GM10266 (cell line): ENCODE results near the gene ANKLE2.
A peak's percentile ranks its signal among the peaks of the same experiment; 100 is the strongest.

Experiments used
- DNase-seq: peaks from one replicate; pipeline ENCODE4 v3.0.0; 2012; ENCODE audit errors: extremely low spot score
- CTCF ChIP-seq: IDR thresholded peaks from 2 replicates; pipeline ENCODE4 v1.5.1; 2012; ENCODE audit warnings: mild to moderate bottlenecking, low read depth; ENCODE audit not compliant: control insufficient read depth, insufficient read depth; ENCODE audit errors: missing control alignments

Gene ANKLE2

GRCh38 chr12:132710405-132711079 lies 51.1 kb downstream of the ANKLE2 start, which contains the start of gene PGAM5:
Gene PGAM5, plus strand, starts transcription at chr12:132710842. Its CDS starts 35 bp downstream, at chr12:132710877.
- TF ChIP-seq CTCF: no peak
- peak; percentile 98 for DNase-seq

- DNase-seq: no peak
- no peak for TF ChIP-seq CTCF
Observed at GRCh38 chr12:132710043-132710404, 51.6 kb downstream of the ANKLE2 start.

DNA sequence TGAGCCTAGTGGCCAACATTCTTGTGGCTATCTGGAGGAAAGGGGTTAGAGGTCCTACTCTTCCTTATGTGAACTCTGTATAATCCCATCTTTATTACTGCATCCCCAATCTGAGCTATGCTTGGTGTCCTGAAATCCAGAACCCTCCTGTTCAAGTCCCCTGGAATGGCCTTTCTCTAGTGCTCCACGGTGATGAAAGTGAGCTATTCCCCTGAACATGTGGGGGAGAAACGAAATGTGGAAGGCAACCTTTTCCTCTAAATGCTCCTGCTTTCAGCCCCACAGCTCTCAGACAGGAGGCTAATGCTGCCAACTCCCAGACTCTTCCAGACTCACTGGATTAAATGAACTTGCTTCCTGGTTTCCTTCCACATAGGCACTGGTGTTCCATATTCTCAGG lies 53.5 kb downstream of the ANKLE2 start:
- DNase-seq: no peak
- TF ChIP-seq CTCF: no peak

- TF ChIP-seq CTCF: no peak
- DNase-seq: no peak
Observed at GRCh38 chr12:132707241-132707640, 54.4 kb downstream of the ANKLE2 start.

DNA sequence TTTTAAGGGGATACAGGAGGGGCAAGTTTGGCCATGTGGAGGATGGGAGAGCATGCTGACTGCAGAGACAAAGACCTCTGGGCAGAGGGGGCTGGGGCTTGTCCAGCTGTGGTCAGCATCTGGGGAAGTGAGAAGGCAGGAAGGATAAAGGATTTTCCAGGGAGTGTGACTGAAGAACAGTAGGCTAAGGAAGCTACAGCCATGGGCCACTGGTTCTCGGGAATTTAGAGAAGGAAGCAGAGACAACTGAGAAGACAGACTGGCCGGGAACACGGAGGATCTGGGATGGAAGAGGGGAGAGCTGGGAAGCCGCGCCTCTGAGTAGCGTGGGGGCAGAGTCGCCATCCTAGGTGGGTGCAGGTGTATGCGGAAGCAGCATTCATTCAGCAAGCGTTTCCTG lies 58.0 kb downstream of the ANKLE2 start:
- no peak for DNase-seq
- no peak for TF ChIP-seq CTCF

GRCh38 chr12:132702640-132703039 lies 59.0 kb downstream of the ANKLE2 start:
- peak; percentile 16 for TF ChIP-seq CTCF
- no peak for DNase-seq

- TF ChIP-seq CTCF: no peak
- DNase-seq: no peak
Observed at GRCh38 chr12:132700212-132700822, 61.3 kb downstream of the ANKLE2 start.
